Liver (tissue), 9 donors: ENCODE measurements around the gene DUSP7. TPM values are rescaled to one million over a fixed set of nuclear protein-coding genes. Genes with fewer than 3 reads are reported as not detected.

Experiments used
- DNase-seq: peaks from one replicate; pipeline ENCODE4 v3.0.0-alpha.2; 2017; ENCODE audit warnings: low spot score
- H3K27ac ChIP-seq, 2 donors: one replicate each; pipeline ENCODE4 v1.7.0; 2013; ENCODE audit warnings: inconsistent platforms in 2 of 2, low read length in 2 of 2, control low read depth in 1 of 2, low read depth in 1 of 2, mild to moderate bottlenecking in 1 of 2
- H3K27me3 ChIP-seq, 4 donors: one replicate each; pipeline versions ENCODE4 v1.6.1 to v1.7.0; 2013; ENCODE audit warnings: low read length in 3 of 4, inconsistent platforms in 1 of 4, mild to moderate bottlenecking in 1 of 4, moderate library complexity in 1 of 4; ENCODE audit not compliant: control insufficient read depth in 4 of 4, insufficient read depth in 4 of 4
- H3K36me3 ChIP-seq, 4 donors: one replicate each; pipeline versions ENCODE4 v1.6.1 to v1.7.0; 2013; ENCODE audit warnings: low read length in 3 of 4, mild to moderate bottlenecking in 3 of 4, low read depth in 1 of 4, moderate library complexity in 1 of 4; ENCODE audit not compliant: control insufficient read depth in 4 of 4, insufficient read depth in 3 of 4
- H3K4me1 ChIP-seq, 4 donors: one replicate each; pipeline versions ENCODE4 v1.6.1 to v1.7.0; 2013; ENCODE audit warnings: low read length in 3 of 4, mild to moderate bottlenecking in 3 of 4, moderate library complexity in 1 of 4; ENCODE audit not compliant: control insufficient read depth in 4 of 4, insufficient read depth in 4 of 4
- H3K4me3 ChIP-seq, 3 donors: one replicate each; pipeline versions ENCODE4 v1.6.1 to v1.7.0; 2013; ENCODE audit warnings: low read length in 3 of 3, control low read depth in 1 of 3, low read depth in 1 of 3, mild to moderate bottlenecking in 1 of 3
- H3K9ac ChIP-seq, 2 donors: one replicate each; pipeline ENCODE4 v1.7.0; 2013; ENCODE audit warnings: low read length in 2 of 2, mild to moderate bottlenecking in 2 of 2, moderate library complexity in 2 of 2, control low read depth in 1 of 2, low read depth in 1 of 2
- H3K9me3 ChIP-seq, 4 donors: one replicate each; pipeline versions ENCODE4 v1.6.1 to v1.7.0; 2013; ENCODE audit warnings: low read length in 3 of 4; ENCODE audit not compliant: control insufficient read depth in 4 of 4
- ATF3 ChIP-seq: IDR thresholded peaks from 2 replicates; pipeline ENCODE4 v1.6.1; 2016; ENCODE audit warnings: antibody characterized with exemption
- GABPA ChIP-seq, 2 donors: IDR thresholded peaks in 1 of 2; conservative IDR thresholded peaks in 1 of 2; 2 replicates each; pipeline ENCODE4 v1.6.1; 2016; ENCODE audit warnings: antibody characterized with exemption in 2 of 2, mild to moderate bottlenecking in 1 of 2, moderate library complexity in 1 of 2
- JUND ChIP-seq, 2 donors: IDR thresholded peaks; 2 replicates each; pipeline ENCODE4 v1.6.1; 2016; ENCODE audit warnings: antibody characterized with exemption in 2 of 2
- RAD21 ChIP-seq, 2 donors: IDR thresholded peaks; 2 replicates each; pipeline ENCODE4 v1.6.1; 2016; ENCODE audit warnings: antibody characterized with exemption in 2 of 2, mild to moderate bottlenecking in 2 of 2
- REST ChIP-seq: IDR thresholded peaks from 2 replicates; pipeline ENCODE4 v1.6.1; 2016; ENCODE audit warnings: antibody characterized with exemption, mild to moderate bottlenecking
- SP1 ChIP-seq: IDR thresholded peaks from 2 replicates; pipeline ENCODE4 v1.6.1; 2018; ENCODE audit warnings: antibody characterized with exemption, mild to moderate bottlenecking
- TAF1 ChIP-seq: conservative IDR thresholded peaks from 2 replicates; pipeline ENCODE4 v1.6.1; 2016; ENCODE audit warnings: antibody characterized with exemption, mild to moderate bottlenecking
- ZBTB33 ChIP-seq: IDR thresholded peaks from 2 replicates; pipeline ENCODE4 v1.6.1; 2016; ENCODE audit warnings: antibody characterized with exemption
- WGBS: extraction: QIAGEN DNeasy Blood & Tissue Kit; methylation state at CpG from one replicate; pipeline ENCODE4 v1.1.7; 2013; 5-methylcytosine and 5-hydroxymethylcytosine counted together
- polyA plus RNA-seq, 2 donors: library from polyadenylated mRNA; stranded (reverse) in 1 of 2; unstranded in 1 of 2; fragments of 200-250 nt in 1 of 2; fragments of >200 nt in 1 of 2; fragmentation: Nextera tagmentation in 1 of 2; extraction: Ambion mirVana in 1 of 2; gene quantifications; one replicate each; pipeline versions ENCODE4 v1.2.1 to v1.2.3, GENCODE V29; 2013 to 2015
- total RNA-seq, 2 donors: library from RNA; depleted of rRNA; stranded (reverse); fragments of >200 nt; gene quantifications; one replicate each; pipeline ENCODE4 v1.2.3, GENCODE V29; 2014
- TF ChIP-seq, protein P1 (sequence below): IDR thresholded peaks from 2 replicates; pipeline ENCODE4 v1.6.1; 2016; ENCODE audit warnings: antibody characterized with exemption
- donor health status: healthy.
- donor health status: healthy.
- donor health status: healthy.
- donor health status: healthy.
- donor health status: healthy.

DUSP7 gene
- total and polyA plus RNA-seq, 4 donors: 1.5 to 5.0 (median 3.7) TPM

GRCh38 chr3:52056968-52057811 is 819 bp upstream of the DUSP7 start (continued):
- TF ChIP-seq JUND (IDR thresholded peaks at IDR 0.05) (no peak), REST (peak; percentile 20)

- Histone ChIP-seq H3K27ac (peak overlapping the region; percentile 57 to 59), H3K4me1 (peaks cover 7 to 49% (median 36%) of the 10 kb centered on the region in 4 donors), H3K4me3 (peak overlapping the region; percentile 60 to 71 (median 71)), H3K27me3 (no peaks in the 10 kb centered on the region), H3K36me3 (peaks cover 0 to 11% (median 3%) of the 10 kb centered on the region in 4 donors), H3K9ac (peak overlapping the region; percentile 28 to 56), H3K9me3 (no peaks in the 10 kb centered on the region)
- TF ChIP-seq TAF1: no peak
- TF ChIP-seq REST: no peak
- peak in 1 of 2 donors; percentile 44 for TF ChIP-seq RAD21 (IDR thresholded peaks at IDR 0.05)
- DNase-seq: peak; percentile 52
- 3% methylated on average over 94 of the region's 94 CpGs for WGBS
Observed at GRCh38 chr3:52055537-52056351, 627 bp downstream of the DUSP7 start.

GRCh38 chr3:52054661-52055511 is 1.5 kb downstream of the DUSP7 start:
- H3K27me3 ChIP-seq: no peaks in the 10 kb centered on the region
- no peak for DNase-seq
- no peaks in the 10 kb centered on the region for H3K9me3 ChIP-seq
- 51% methylated on average over 26 of the region's 26 CpGs for WGBS
- peaks cover 3 to 13% (median 8%) of the 10 kb centered on the region in 4 donors for H3K36me3 ChIP-seq
- peaks cover 7 to 49% (median 36%) of the 10 kb centered on the region in 4 donors for H3K4me1 ChIP-seq
- peak overlapping the region in 1 of 2 donors; percentile 56 for H3K9ac ChIP-seq
- peak overlapping the region; percentile 27 to 71 (median 60) for H3K4me3 ChIP-seq
- peak overlapping the region; percentile 57 to 59 for H3K27ac ChIP-seq
- TF ChIP-seq GABPA (IDR thresholded peaks at IDR 0.05 in 1 of 2, conservative IDR thresholded peaks at IDR 0.05 in 1 of 2) (no peak), SP1 (no peak), ZBTB33 (no peak), TAF1 (no peak), ATF3 (no peak), REST (no peak)
- TF ChIP-seq, protein P1, sequence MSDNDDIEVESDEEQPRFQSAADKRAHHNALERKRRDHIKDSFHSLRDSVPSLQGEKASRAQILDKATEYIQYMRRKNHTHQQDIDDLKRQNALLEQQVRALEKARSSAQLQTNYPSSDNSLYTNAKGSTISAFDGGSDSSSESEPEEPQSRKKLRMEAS: no peak
